Esophagus muscularis mucosa (tissue), 4 donors: ENCODE results near the gene DHRS3.

Experiments used
- CTCF ChIP-seq, 3 experiments: fragments of 200-600 bp in 2 of 3; fragments of 450-650 bp in 1 of 3; sonication (generic) in 2 of 3; IDR thresholded peaks; one replicate each; pipeline ENCODE4 v1.5.1; 2017 to 2019; ENCODE audit warnings: antibody characterized with exemption in 3 of 3, mild to moderate bottlenecking in 2 of 3, moderate library complexity in 1 of 3
- EP300 ChIP-seq: sonication (generic); formaldehyde crosslinking; IDR thresholded peaks from one replicate; pipeline ENCODE4 v1.6.1; 2017; ENCODE audit warnings: antibody characterized with exemption
- POLR2A ChIP-seq: fragments of 450-650 bp; IDR thresholded peaks from one replicate; pipeline ENCODE4 v1.6.1; 2017; ENCODE audit warnings: antibody characterized with exemption, moderate library complexity, mild to moderate bottlenecking, low read depth
- POLR2AphosphoS5 ChIP-seq, 2 donors: sonication (generic); formaldehyde crosslinking; IDR thresholded peaks; one replicate each; pipeline ENCODE4 v1.6.1; 2017; ENCODE audit warnings: antibody characterized with exemption in 2 of 2

- TF ChIP-seq CTCF (IDR thresholded peaks at IDR 0.05) = no peak
- no peak for TF ChIP-seq POLR2A
- no peak for TF ChIP-seq POLR2AphosphoS5 (IDR thresholded peaks at IDR 0.05)
- no peak for TF ChIP-seq EP300
Observed at GRCh38 chr1:12529640-12530174, 88.3 kb downstream of the DHRS3 start.
